HG03469 (cell line): ENCODE measurements around the gene GPR39.

ENCODE experiments used
- ATAC-seq: cut with Tn5 transposase; IDR thresholded peaks from one replicate; pipeline ENCODE4 v1.9.1; 2021; ENCODE audit warnings: mild to moderate bottlenecking, moderate library complexity, moderate number of reproducible peaks; ENCODE audit not compliant: unreplicated experiment

Gene GPR39

GRCh38 chr2:132595693-132596092 lies 179.1 kb downstream of the GPR39 start:
- no peak for ATAC-seq

- no peak for ATAC-seq
These were observed 180.6 kb downstream of the GPR39 start for GRCh38 chr2:132597166-132597565.

- no peak for ATAC-seq
These were observed 181.2 kb downstream of the GPR39 start for GRCh38 chr2:132597831-132598230.

DNA sequence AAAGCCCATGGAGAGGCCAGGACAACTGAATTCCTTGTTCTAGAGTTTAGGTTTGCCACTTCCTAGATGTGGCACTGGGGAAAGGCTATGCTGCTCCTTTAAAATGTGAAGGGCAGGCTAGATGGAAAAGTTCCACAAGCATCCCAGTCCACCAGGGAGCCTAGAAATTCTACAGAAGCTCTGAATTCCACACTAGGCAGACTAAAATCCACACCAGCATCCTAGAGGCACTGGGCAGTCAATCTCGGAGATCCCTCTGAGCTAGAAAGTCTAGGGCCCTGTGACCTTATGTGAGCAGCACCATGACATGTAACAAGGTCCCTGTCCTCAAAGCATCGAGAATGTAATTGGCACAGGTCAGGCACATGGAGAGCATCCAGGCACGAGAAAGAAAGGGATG lies 181.9 kb downstream of the GPR39 start:
- ATAC-seq = no peak

DNA sequence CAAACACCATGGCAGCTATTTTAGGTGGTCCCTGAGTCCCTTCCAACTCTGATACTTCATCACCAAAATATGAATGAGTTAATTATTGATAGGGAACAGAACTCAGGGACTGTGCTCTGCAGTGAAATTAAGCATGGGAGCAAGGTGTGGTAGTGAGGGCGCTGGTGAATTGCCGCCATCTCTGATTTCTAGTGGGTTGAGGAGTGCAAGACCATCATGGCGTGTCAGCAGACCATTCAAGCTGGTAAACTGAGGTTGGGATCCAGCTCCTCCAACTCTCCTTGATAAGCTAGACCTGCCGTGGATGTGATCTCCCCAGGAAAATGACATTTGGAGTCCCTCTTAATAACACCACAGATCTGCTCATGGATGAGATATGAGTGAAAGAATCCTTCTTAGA lies 183.0 kb downstream of the GPR39 start:
- ATAC-seq = no peak

GRCh38 chr2:132604561-132604960 lies 188.0 kb downstream of the GPR39 start:
- ATAC-seq = no peak

- no peak for ATAC-seq
These were observed 188.9 kb downstream of the GPR39 start for GRCh38 chr2:132605236-132606180.

DNA sequence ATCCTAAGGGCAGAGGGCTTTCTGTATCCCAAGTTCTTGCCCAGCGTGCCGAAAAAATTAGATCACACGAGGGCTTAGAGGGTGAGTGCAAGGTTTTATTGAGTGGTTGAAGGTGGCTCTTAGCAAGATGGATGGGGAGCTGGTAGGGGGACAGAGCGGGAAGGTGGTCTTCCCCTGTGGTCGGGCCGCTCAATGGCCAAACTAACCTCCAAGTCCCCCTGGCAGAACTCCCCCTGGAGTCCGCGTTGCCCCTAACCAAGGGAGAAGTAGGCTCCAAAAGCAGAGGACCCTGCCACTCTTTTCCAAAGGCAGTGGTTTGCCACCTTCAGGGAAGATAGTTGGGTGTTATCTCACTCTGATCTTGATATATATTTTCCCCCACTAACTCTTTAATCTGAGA lies 190.0 kb downstream of the GPR39 start:
- ATAC-seq = no peak

DNA sequence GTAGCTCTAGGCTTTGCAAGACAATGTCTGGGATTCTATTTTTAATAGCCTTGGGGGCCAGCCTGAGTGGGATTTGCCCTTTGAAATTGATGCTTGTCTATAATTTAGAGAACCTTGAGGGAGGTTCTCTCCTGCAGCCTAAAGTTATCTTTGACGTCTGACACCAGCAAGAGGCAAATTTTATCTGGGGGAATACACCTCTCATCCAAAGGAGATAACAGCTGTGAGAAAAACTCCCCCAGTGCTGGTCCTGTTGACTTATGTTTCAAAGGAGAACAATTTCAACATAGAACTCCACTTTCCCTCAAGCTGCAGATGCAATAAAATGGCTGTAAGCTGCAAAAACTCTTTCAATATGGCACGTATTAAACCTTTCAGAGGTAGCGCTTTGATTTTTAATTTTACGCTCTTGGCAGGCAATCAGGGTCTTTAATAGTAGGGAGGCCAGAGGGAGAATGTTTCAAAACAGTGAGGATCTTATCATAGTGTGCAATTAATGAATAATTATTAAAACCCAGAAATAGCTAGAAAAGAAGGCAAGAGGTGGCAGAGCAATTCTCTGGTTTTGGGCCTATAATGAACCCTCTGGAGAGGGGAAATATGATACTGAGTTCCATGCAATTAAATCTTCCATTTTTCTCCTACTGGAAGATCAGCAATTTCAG lies 191.0 kb downstream of the GPR39 start:
- no peak for ATAC-seq

DNA sequence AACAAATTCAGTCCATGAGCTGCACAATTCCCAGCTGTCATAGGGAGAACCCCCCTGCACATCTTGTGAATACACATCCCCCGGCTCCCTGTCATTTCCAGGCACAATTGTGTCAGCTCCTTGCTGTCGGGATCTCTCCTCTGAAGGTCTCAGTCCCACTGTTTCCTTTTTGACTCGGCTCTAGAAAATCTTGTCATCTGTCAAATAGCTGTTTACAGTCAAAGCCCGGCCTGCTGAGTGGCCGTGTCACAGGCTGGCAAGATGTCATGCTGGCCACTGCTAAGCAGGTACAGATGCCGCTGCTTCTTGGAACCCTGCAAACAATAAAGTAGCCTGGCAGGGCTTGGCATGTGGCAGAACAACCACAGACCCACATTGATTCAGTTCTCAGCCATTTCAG lies 191.7 kb downstream of the GPR39 start:
- no peak for ATAC-seq

- no peak for ATAC-seq
These were observed 192.7 kb downstream of the GPR39 start for GRCh38 chr2:132609101-132609890.

- ATAC-seq = no peak
These were observed 195.1 kb downstream of the GPR39 start for GRCh38 chr2:132611719-132612118.

DNA sequence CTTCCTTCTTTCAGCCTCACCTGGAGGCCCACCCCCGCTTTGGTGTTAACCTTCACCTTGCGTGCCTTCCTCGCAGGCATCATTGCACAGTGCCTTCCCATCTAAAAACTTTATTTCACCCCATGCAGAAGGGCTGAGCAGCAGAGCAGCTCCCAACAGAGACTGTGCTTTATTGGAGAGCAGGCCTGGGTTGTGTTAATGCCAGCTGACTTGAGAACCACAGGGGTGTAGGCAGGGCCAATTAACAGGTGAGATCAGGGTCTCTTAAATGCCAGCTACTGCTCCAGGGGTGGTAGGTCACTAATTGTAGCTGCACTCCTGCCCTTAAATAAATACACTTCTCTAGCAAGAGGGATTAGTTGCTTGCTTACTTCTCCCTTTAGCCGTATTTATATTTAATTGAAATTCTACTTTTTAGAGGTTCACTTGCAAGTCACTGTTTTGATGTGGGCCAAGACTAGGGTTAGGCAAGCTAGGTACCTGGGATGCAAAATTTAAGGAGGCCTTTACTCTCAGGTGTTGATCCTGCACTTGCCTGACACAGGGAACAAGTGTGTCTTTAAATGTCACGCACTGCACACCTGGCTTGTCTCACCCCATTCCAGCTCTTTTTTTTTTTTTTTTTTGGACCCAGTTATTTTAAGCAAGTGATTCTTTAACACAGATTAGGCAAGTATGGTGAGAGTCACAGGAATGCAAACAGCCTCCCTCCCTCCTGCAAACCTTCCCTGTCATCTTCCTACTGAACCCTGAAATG lies 198.9 kb downstream of the GPR39 start:
- no peak for ATAC-seq

GRCh38 chr2:132617989-132618388 lies 201.4 kb downstream of the GPR39 start:
- no peak for ATAC-seq

DNA sequence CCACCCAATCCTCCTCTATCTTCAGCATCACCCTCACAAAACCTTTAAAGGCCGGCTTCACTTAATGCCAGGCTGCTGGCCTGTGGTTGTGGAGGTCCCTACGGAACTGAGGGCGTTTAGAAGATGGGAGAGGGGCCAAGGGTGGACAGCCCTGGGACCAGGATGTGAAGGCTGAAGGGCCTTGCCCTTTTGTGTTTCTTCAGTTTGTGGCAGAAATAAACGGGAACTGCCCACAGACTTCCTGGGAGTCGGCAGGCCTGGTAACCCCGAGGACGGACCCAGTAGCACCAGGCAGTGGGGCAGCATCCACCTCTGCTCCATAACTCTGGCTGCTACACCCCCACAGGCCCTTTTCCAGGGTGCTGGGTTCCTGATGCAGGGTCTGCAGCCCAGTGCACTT lies 202.1 kb downstream of the GPR39 start:
- ATAC-seq = no peak

- no peak for ATAC-seq
These were observed 203.5 kb downstream of the GPR39 start for GRCh38 chr2:132620115-132620514.

- ATAC-seq = no peak
These were observed 204.7 kb downstream of the GPR39 start for GRCh38 chr2:132621131-132621875.

DNA sequence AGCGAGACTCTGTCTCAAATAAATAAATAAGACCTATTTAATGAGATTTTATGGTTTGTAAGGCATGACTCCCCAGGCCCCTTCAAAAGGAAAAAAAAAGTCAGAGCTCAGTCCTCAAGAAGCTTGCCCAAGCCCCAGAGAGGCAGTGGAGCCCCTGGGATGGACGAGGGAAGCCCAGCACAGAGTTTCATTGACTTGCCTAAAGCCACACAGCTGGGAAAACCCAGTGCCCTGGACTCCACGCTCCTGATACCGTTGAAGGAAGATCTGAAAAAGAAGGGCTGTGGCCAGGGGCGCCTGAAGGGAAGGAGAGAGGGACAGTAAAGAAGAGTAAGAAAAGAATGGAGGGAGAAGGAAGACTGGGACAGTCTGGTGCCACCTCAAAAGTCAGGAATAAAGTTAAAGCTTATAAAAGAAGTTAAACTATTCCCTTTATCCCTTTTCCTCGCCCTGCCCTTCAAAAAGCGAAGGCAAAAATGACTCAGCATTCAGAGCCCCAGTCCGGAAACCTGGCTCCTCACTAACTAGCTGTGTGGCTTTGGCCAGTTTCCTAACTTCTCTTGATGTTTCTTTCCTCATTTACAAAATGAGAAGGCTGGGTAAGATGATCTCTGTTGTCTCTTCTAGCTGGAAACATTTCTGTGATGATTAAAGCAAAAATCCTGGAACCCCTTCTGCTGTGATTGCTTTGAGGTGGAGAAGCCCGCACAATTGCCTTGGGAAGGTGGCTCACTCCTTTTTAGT lies 206.7 kb downstream of the GPR39 start:
- no peak for ATAC-seq

DNA sequence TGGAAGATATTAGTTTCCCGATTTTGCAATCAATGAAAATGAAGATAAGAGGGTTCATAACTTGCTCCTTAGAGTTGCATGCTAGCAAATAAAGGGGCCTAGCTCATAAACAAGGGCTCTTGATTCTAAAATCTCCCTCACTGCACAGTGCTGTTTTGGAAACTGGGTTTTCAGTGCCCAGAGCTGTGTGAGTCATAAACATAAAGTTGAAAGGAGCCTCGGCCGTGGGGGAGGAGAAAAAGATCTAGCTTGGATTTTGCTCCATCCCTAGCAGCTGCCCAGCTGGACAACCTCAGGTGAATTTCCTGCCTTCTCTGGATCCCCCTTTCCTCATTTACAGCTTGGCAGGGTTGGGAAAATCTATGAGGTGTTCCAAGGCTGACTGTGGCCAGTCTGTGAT lies 210.9 kb downstream of the GPR39 start:
- ATAC-seq = no peak
